CD14-positive monocyte (primary cell): Measurements from ENCODE around the gene PDE7B. TPM values are rescaled to one million over a fixed set of nuclear protein-coding genes. Genes with fewer than 3 reads are reported as not detected.

Experiments
- DNase-seq, 3 donors: peaks; one replicate each; pipeline ENCODE4 v3.0.0-alpha.2; 2011 to 2022
- H2AFZ ChIP-seq: 2 replicates; pipeline ENCODE4 v1.6.0; 2012; ENCODE audit warnings: mild to moderate bottlenecking, low read depth, low read length, inconsistent platforms; ENCODE audit not compliant: insufficient read depth, poor library complexity, severe bottlenecking
- H3K27ac ChIP-seq, 2 donors: 1 replicate in 1 of 2; 2 replicates in 1 of 2; pipeline ENCODE4 v1.5.1; 2012 to 2013; ENCODE audit warnings: low read length in 2 of 2, control low read depth in 1 of 2, inconsistent platforms in 1 of 2, low read depth in 1 of 2, mild to moderate bottlenecking in 1 of 2
- H3K27me3 ChIP-seq, 2 donors: one replicate each; pipeline versions ENCODE4 v1.6.0 to v1.6.1; 2011 to 2013; ENCODE audit warnings: low read length in 2 of 2; ENCODE audit not compliant: control insufficient read depth in 2 of 2, insufficient read depth in 2 of 2
- H3K36me3 ChIP-seq, 2 donors: replicated peaks in 1 of 2; 1 replicate in 1 of 2; 2 replicates in 1 of 2; pipeline versions ENCODE4 v1.5.1 to v1.6.1; 2012 to 2013; ENCODE audit warnings: low read length in 2 of 2, control low read depth in 1 of 2, inconsistent platforms in 1 of 2, mild to moderate bottlenecking in 1 of 2; ENCODE audit not compliant: insufficient read depth in 2 of 2, control insufficient read depth in 1 of 2
- H3K4me1 ChIP-seq, 2 donors: 1 replicate in 1 of 2; 2 replicates in 1 of 2; pipeline versions ENCODE4 v1.5.1 to v1.6.1; 2012 to 2013; ENCODE audit warnings: low read length in 2 of 2, control low read depth in 1 of 2, inconsistent platforms in 1 of 2, mild to moderate bottlenecking in 1 of 2, moderate library complexity in 1 of 2; ENCODE audit not compliant: insufficient read depth in 2 of 2, control insufficient read depth in 1 of 2
- H3K4me2 ChIP-seq: replicated peaks from 2 replicates; pipeline ENCODE3; 2012; ENCODE audit warnings: low read length, moderate library complexity, mild to moderate bottlenecking; ENCODE audit not compliant: poor library complexity, severe bottlenecking; ENCODE audit errors: extremely low read depth
- H3K4me3 ChIP-seq, 3 experiments: fragments of 200-600 bp in 1 of 3; sonication (generic) in 1 of 3; replicated peaks in 1 of 3; 1 replicate in 2 of 3; 2 replicates in 1 of 3; pipeline ENCODE4 v1.5.1; 2011 to 2013; ENCODE audit warnings: low read length in 3 of 3, mild to moderate bottlenecking in 3 of 3, control low read depth in 2 of 3, low read depth in 2 of 3, inconsistent platforms in 1 of 3, moderate library complexity in 1 of 3
- H3K79me2 ChIP-seq: 2 replicates; pipeline ENCODE4 v1.6.0; 2012; ENCODE audit warnings: mild to moderate bottlenecking, control low read depth, inconsistent platforms, low read length, moderate library complexity; ENCODE audit not compliant: insufficient read depth
- H3K9ac ChIP-seq: 2 replicates; pipeline ENCODE4 v1.6.0; 2017; ENCODE audit warnings: low read length, mild to moderate bottlenecking; ENCODE audit not compliant: insufficient read depth, poor library complexity, severe bottlenecking
- H3K9me3 ChIP-seq, 2 donors: replicated peaks in 1 of 2; 1 replicate in 1 of 2; 2 replicates in 1 of 2; pipeline versions ENCODE4 v1.5.1 to v1.6.1; 2012 to 2013; ENCODE audit warnings: low read length in 2 of 2, control low read depth in 1 of 2; ENCODE audit not compliant: control insufficient read depth in 1 of 2, insufficient read depth in 1 of 2
- H4K20me1 ChIP-seq: 2 replicates; pipeline ENCODE4 v1.6.0; 2012; ENCODE audit warnings: mild to moderate bottlenecking, low read length, control low read depth, moderate library complexity; ENCODE audit not compliant: insufficient read depth
- H3K27ac Mint-ChIP-seq, 7 donors: one replicate each; pipeline ENCODE4 v1.8.0; 2020; ENCODE audit warnings: mild to moderate bottlenecking in 7 of 7, mixed read lengths in 7 of 7, moderate library complexity in 6 of 7, inconsistent platforms in 2 of 7
- H3K27me3 Mint-ChIP-seq, 3 donors: one replicate each; pipeline ENCODE4 v1.8.0; 2021 to 2022; ENCODE audit warnings: low read depth in 3 of 3, mild to moderate bottlenecking in 3 of 3, mixed read lengths in 3 of 3, moderate library complexity in 3 of 3, inconsistent platforms in 1 of 3
- H3K36me3 Mint-ChIP-seq, 2 donors: one replicate each; pipeline ENCODE4 v1.8.0; 2020; ENCODE audit warnings: mixed read lengths in 2 of 2, inconsistent platforms in 1 of 2, mild to moderate bottlenecking in 1 of 2
- H3K4me1 Mint-ChIP-seq: one replicate; pipeline ENCODE4 v1.8.0; 2020; ENCODE audit warnings: mild to moderate bottlenecking, mixed read lengths
- H3K4me3 Mint-ChIP-seq, 2 donors: one replicate each; pipeline ENCODE4 v1.8.0; 2020; ENCODE audit warnings: mild to moderate bottlenecking in 2 of 2, mixed read lengths in 2 of 2, moderate library complexity in 1 of 2
- H3K9me3 Mint-ChIP-seq, 7 donors: one replicate each; pipeline ENCODE4 v1.8.0; 2020 to 2022; ENCODE audit warnings: mixed read lengths in 7 of 7, mild to moderate bottlenecking in 6 of 7, moderate library complexity in 6 of 7, inconsistent platforms in 2 of 7
- CTCF ChIP-seq: fragments of 200-600 bp; IDR thresholded peaks from one replicate; pipeline ENCODE4 v1.8.0; 2022; ENCODE audit warnings: antibody characterized with exemption, mild to moderate bottlenecking
- WGBS: methylation state at CpG from one replicate; pipeline ENCODE4 v1.1.5; 2013; ENCODE audit warnings: missing lambda C conversion rate; ENCODE audit not compliant: insufficient coverage; 5-methylcytosine and 5-hydroxymethylcytosine counted together
- intact Hi-C, 2 donors: fragments of 100-400 bp; cut with micrococcal nuclease; formaldehyde crosslinking; loops; one replicate each; pipeline versions ENCODE4 v1.15.0 to v1.15.1; 2023
- polyA plus RNA-seq, 3 donors: library from polyadenylated mRNA; depleted of rRNA in 1 of 3; unstranded in 2 of 3; stranded (reverse) in 1 of 3; fragments of 300-500 nt in 2 of 3; fragments of >200 nt in 1 of 3; fragmentation: Illumina TruSeq in 2 of 3; gene quantifications; 1 replicate in 2 of 3; 2 replicates in 1 of 3; pipeline ENCODE4 v1.2.3, GENCODE V29; 2012 to 2021

Gene PDE7B
- polyA plus RNA-seq, 3 donors: 0.37 to 1.1 (median 0.89) TPM

GRCh38 chr6:135810486-135810885, 41.0 kb upstream of the PDE7B start:
- Histone ChIP-seq H3K9me3 (no peaks in the 10 kb centered on the region), H3K4me2 (no peak overlapping the region), H3K27ac (no peak overlapping the region), H3K36me3 (no peaks in the 10 kb centered on the region), H3K4me3 (no peak overlapping the region), H3K4me1 (peaks cover 23 to 24% of the 10 kb centered on the region in 2 donors), H3K9ac (no peak overlapping the region), H4K20me1 (no peaks in the 10 kb centered on the region), H3K79me2 (no peaks in the 10 kb centered on the region), H3K27me3 (no peaks in the 10 kb centered on the region), H2AFZ (no peak overlapping the region)
- Mint-ChIP-seq H3K27me3 (no peaks in the 10 kb centered on the region), H3K4me3 (no peak overlapping the region), H3K4me1 (peaks cover 27% of the 10 kb centered on the region), H3K36me3 (no peaks in the 10 kb centered on the region), H3K27ac (no peak overlapping the region), H3K9me3 (peaks cover 0 to 8% (median 4%) of the 10 kb centered on the region in 7 donors)
- no peak for DNase-seq
- intact Hi-C loops: no loop called here
- WGBS: 100% methylated on average over 1 of the region's 5 CpGs
- TF ChIP-seq CTCF: no peak

- Mint-ChIP-seq H3K4me3 (no peak overlapping the region), H3K9me3 (peaks cover 0 to 8% (median 4%) of the 10 kb centered on the region in 7 donors), H3K27me3 (peaks cover 0 to 4% (median 4%) of the 10 kb centered on the region in 3 donors), H3K36me3 (no peaks in the 10 kb centered on the region), H3K27ac (peak overlapping the region in 2 of 7 donors; percentile 61 to 77), H3K4me1 (peaks cover 27% of the 10 kb centered on the region)
- Histone ChIP-seq H3K4me2 (no peak overlapping the region), H3K9ac (no peak overlapping the region), H3K27ac (no peak overlapping the region), H4K20me1 (no peaks in the 10 kb centered on the region), H3K79me2 (no peaks in the 10 kb centered on the region), H3K36me3 (no peaks in the 10 kb centered on the region), H3K4me3 (no peak overlapping the region), H2AFZ (no peak overlapping the region), H3K4me1 (peaks cover 23 to 24% of the 10 kb centered on the region in 2 donors), H3K27me3 (no peaks in the 10 kb centered on the region), H3K9me3 (no peaks in the 10 kb centered on the region)
- 89% methylated on average over 2 of the region's 2 CpGs for WGBS
- intact Hi-C loops: no loop called here
- no peak for DNase-seq
- TF ChIP-seq CTCF: no peak
Observed at GRCh38 chr6:135811170-135811569, 40.3 kb upstream of the PDE7B start.
